ENCODE data around the gene STPG1. TPM values are rescaled to one million over a fixed set of nuclear protein-coding genes. Genes with fewer than 3 reads are reported as not detected.
"Not testable (repeated sequence)": the region's sequence is repeated elsewhere in the genome, so short reads cannot be mapped to it uniquely, and the experiment has no call there.

STPG1 gene, protein sequence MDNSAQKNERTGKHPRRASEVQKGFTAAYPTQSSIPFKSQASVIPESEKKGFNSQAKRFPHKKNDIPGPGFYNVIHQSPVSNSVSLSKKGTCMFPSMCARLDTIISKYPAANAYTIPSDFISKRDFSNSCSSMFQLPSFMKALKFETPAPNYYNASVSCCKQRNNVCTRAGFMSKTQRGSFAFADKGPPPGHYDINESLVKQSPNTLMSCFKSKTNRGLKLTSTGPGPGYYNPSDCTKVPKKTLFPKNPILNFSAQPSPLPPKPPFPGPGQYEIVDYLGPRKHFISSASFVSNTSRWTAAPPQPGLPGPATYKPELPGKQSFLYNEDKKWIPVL
- 3.5 and 3.8 TPM in 2 replicates for total RNA-seq (2012; rRNA removed)

DNA sequence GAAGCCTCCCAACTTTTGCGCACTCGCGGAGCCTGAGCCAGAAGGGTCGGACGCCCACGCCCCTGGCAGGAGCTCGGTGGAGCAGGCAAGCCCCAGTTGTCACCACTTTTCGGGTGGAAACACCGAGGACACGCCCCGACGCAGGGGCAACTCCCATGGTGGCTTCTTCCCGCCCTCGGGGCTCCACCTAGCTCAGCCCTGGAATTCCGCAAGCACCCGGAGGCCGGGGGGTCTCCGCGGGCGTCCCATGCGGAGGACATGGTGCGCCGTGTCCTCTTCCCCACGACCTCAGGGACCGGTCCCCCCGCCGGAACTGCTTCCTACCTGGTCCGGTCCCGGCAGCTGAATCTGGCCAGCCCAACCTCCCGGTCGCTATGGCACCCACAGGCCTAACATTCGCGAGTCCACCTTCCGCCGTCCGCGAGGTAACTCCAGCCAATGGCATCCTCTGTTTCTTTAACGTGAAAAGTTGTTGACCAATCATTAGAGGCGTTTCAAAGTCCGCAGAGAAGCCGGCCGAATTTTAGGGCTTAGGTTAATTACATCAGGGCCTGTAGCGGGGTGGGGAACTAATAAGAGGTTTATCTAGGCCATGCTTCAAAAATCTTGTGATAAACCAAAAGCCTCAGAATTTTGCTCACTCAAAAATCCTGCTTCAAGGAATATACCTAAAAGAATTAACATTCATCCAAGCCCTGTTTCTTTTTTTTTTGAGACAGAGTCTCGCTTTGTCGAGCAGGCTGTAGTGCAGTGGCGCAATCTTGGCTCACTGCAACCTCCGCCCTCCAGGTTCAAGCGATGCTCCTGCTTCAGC is at the start of gene STPG1:
STPG1 (minus strand) TSS at position 433 of the 814 bp plus-strand sequence. CDS start 12,394 bp downstream, outside the sequence.
- H3K36me3 ChIP-seq (ENCODE audit: insufficient read depth, low read length): no peaks in the 10 kb centered on the region
- peaks cover 63% of the 10 kb centered on the region for H3K4me1 ChIP-seq (ENCODE audit: control insufficient read depth, insufficient read depth, low read length)
- peak within 1 kb of the TSS; percentile 89 for H3K9ac ChIP-seq (ENCODE audit: low read depth, low read length)
- H3K9me3 ChIP-seq (replicated peaks; ENCODE audit: low read length): no peaks in the 10 kb centered on the region
- peak within 1 kb of the TSS; percentile 95 for H3K4me2 ChIP-seq (ENCODE audit: low read length)
- no peaks in the 10 kb centered on the region for H3K27me3 ChIP-seq (ENCODE audit: control insufficient read depth, insufficient read depth, low read length)
- peak within 1 kb of the TSS; percentile 81 for H3K4me3 ChIP-seq (ENCODE audit: low read length)

DNA sequence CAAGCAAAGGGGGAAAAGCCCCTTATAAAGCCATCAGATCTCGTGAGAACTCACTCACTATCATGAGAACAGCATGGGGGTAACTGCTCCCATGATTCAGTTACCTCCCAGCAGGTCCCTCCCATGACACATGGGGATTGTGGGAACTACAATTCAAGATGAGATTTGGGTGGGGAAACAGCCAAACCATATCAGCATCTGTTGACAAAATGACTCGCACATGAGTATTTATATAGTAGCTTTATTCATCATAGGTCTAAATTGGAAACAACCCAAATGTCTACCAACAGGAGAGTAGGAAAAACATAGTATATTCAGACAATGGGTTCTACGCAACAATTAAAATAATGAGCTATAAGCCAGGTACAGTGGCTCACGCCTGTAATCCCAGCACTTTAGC is 48.5 kb upstream of the STPG1 start:
- H3K36me3 ChIP-seq (ENCODE audit: insufficient read depth, low read length): peaks cover 33% of the 10 kb centered on the region
- not testable (repeated sequence) for H3K4me2 ChIP-seq (ENCODE audit: low read length); H3K4me3 ChIP-seq (ENCODE audit: low read length); H3K9ac ChIP-seq (ENCODE audit: low read depth, low read length); H3K9me3 ChIP-seq (replicated peaks; ENCODE audit: low read length); H3K4me1 ChIP-seq (ENCODE audit: control insufficient read depth, insufficient read depth, low read length); H3K27me3 ChIP-seq (ENCODE audit: control insufficient read depth, insufficient read depth, low read length)

DNA sequence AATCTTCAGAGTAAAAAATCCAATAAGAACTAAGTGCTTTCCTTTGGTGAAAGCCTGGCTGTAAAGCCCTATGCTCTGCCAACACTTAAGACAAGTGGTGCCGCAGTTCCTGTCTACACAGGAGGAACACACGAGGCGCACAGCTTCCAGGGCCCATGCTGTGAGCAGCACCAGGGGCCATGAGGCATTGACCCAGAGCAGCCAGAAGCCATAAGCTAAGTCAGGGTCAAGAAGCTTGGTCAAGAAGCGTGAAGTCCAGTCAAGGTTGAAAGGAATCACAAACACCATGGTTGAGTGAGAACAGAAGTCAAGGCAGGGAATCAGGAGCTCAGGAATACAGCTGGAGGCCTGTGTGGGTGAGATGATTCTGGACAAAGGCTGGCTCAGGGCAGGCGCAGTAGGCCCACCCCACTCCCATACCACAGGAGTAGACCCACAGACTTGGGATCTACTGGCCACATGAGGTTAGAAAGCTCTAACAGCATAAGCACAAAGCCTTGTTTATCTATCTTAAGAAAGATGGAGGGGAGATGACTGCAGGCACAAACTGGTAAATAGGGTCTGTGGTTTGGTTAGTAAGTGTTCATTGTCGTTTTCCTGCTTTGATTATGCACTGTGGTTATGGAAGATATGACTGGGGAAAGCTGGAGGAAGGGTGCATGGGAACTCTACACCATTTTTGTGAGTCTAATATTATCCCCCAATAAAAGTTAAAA is 46.1 kb upstream of the STPG1 start:
- peaks cover 35% of the 10 kb centered on the region for H3K36me3 ChIP-seq (ENCODE audit: insufficient read depth, low read length)
- H3K27me3 ChIP-seq (ENCODE audit: control insufficient read depth, insufficient read depth, low read length): no peaks in the 10 kb centered on the region
- H3K4me3 ChIP-seq (ENCODE audit: low read length): no peak overlapping the region
- H3K4me1 ChIP-seq (ENCODE audit: control insufficient read depth, insufficient read depth, low read length): peaks cover 5% of the 10 kb centered on the region
- H3K4me2 ChIP-seq (ENCODE audit: low read length): no peak overlapping the region
- no peaks in the 10 kb centered on the region for H3K9me3 ChIP-seq (replicated peaks; ENCODE audit: low read length)
- H3K9ac ChIP-seq (ENCODE audit: low read depth, low read length): no peak overlapping the region

DNA sequence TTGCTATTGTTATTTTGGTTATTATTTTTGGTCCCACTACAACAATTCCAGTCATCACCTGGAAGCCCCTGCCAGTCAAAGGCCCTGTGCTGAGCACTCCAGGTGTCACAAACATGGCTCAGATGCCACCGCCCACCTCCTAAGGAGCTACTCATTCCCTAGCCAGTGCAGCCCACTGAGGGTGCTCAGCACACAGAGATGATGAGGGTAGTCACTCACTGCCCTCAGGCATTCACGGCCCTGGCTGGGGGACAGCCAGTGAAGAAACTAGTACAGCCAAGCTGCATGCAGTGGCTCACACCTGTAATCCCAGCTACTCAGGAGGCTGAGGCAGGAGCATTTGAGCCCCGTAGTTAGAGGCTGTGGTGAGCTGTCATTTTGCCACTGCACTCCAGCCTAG is 44.3 kb upstream of the STPG1 start:
- H3K36me3 ChIP-seq (ENCODE audit: insufficient read depth, low read length): peaks cover 28% of the 10 kb centered on the region
- H3K4me3 ChIP-seq (ENCODE audit: low read length): no peak overlapping the region
- no peak overlapping the region for H3K9ac ChIP-seq (ENCODE audit: low read depth, low read length)
- H3K9me3 ChIP-seq (replicated peaks; ENCODE audit: low read length): no peaks in the 10 kb centered on the region
- H3K27me3 ChIP-seq (ENCODE audit: control insufficient read depth, insufficient read depth, low read length): no peaks in the 10 kb centered on the region
- H3K4me1 ChIP-seq (ENCODE audit: control insufficient read depth, insufficient read depth, low read length): peaks cover 5% of the 10 kb centered on the region
- no peak overlapping the region for H3K4me2 ChIP-seq (ENCODE audit: low read length)

DNA sequence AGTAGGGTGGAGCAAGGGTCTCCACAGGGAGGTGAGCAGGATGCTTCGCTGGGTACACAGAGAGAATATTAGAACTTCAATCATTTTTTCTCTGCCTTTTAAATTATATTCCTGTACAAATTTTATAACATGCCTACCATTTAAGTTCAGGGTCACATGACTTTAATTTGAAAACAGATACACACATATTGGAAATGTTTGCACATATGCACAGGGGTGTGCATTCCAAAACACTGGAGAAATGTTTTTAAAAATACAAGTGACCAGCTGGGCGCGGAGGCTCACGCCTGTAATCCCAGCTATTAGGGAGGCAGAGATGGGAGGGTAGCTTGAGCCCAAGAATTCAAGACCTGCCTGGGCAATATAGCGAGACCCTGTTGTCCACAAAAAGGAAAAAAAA is 41.7 kb upstream of the STPG1 start:
- Histone ChIP-seq H3K9me3 (replicated peaks; ENCODE audit: low read length) (no peaks in the 10 kb centered on the region), H3K36me3 (ENCODE audit: insufficient read depth, low read length) (peaks cover 34% of the 10 kb centered on the region), H3K9ac (ENCODE audit: low read depth, low read length) (no peak overlapping the region), H3K4me1 (ENCODE audit: control insufficient read depth, insufficient read depth, low read length) (no peaks in the 10 kb centered on the region), H3K4me3 (ENCODE audit: low read length) (no peak overlapping the region), H3K27me3 (ENCODE audit: control insufficient read depth, insufficient read depth, low read length) (no peaks in the 10 kb centered on the region), H3K4me2 (ENCODE audit: low read length) (no peak overlapping the region)

DNA sequence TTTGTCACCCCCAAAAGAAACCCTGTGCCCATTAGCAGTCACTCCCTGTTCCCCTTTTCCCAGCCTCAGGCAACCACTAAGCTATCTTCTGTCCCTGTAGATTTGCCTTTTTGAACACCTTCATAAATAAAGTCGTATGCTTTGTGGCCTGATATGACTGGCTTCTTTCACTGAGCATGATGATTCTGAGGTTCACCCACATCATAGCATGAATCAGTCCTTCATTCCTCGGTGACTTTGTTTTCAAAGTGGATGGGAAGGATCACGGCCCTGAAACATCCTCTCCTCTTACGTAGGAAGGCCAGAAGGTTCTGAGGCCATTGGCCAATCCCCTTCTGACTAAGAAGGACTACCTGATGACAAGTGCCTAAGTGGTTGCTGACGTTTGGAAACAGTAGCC is 41.1 kb upstream of the STPG1 start:
- peaks cover 31% of the 10 kb centered on the region for H3K36me3 ChIP-seq (ENCODE audit: insufficient read depth, low read length)
- H3K9me3 ChIP-seq (replicated peaks; ENCODE audit: low read length): no peaks in the 10 kb centered on the region
- H3K9ac ChIP-seq (ENCODE audit: low read depth, low read length): no peak overlapping the region
- H3K4me1 ChIP-seq (ENCODE audit: control insufficient read depth, insufficient read depth, low read length): no peaks in the 10 kb centered on the region
- H3K27me3 ChIP-seq (ENCODE audit: control insufficient read depth, insufficient read depth, low read length): no peaks in the 10 kb centered on the region
- no peak overlapping the region for H3K4me3 ChIP-seq (ENCODE audit: low read length)
- no peak overlapping the region for H3K4me2 ChIP-seq (ENCODE audit: low read length)

DNA sequence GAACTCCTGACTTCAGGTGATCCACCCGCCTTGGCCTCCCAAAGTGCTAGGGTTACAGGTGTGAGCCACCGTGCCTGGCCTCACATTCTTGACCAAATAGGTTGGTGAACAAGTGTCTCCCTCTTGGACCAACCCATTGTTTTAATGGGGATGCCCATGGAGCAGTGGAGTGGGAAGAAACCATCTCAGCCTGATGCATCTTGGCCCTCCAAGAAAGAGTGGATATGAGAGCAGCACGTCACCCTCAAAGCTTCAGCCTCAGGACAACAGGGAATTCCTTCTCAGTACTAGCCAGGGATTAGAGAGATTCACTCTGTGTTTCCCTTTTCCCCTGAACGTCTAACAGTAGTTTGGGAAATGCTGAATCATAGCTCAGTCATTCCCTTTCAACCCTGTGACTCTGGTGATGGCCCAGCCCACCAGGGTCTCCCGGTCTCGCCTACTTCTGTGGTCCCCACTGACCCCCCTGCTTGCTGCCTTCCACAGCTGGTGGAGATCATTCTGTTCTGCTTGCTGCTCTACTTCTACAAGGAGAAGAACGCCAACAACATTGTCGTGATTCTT is 39.4 kb upstream of the STPG1 start:
- no peaks in the 10 kb centered on the region for H3K27me3 ChIP-seq (ENCODE audit: control insufficient read depth, insufficient read depth, low read length)
- no peak overlapping the region for H3K4me3 ChIP-seq (ENCODE audit: low read length)
- H3K36me3 ChIP-seq (ENCODE audit: insufficient read depth, low read length): peaks cover 26% of the 10 kb centered on the region

DNA sequence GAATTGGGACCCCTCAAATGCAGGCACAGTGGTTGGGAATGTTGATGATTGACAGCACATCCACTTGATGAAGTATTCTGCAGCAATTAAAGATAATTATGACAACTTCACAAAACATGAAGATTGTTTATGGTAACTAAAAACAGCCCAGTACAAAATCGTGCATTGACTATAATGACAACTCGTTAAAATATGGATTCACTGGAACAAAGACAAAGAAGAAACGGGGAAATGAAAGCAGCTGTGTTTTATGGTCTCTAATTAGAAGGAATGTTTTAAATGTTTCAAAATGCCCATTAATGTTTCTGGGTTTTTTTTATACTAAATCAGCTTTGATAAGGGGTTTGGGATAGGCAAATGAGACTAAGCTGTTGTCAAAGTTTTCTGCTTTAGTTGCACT is 38.2 kb upstream of the STPG1 start:
- no peak overlapping the region for H3K9ac ChIP-seq (ENCODE audit: low read depth, low read length)
- H3K27me3 ChIP-seq (ENCODE audit: control insufficient read depth, insufficient read depth, low read length): no peaks in the 10 kb centered on the region
- H3K9me3 ChIP-seq (replicated peaks; ENCODE audit: low read length): no peaks in the 10 kb centered on the region
- peaks cover 24% of the 10 kb centered on the region for H3K36me3 ChIP-seq (ENCODE audit: insufficient read depth, low read length)
- H3K4me3 ChIP-seq (ENCODE audit: low read length): no peak overlapping the region
- no peak overlapping the region for H3K4me2 ChIP-seq (ENCODE audit: low read length)
- H3K4me1 ChIP-seq (ENCODE audit: control insufficient read depth, insufficient read depth, low read length): no peaks in the 10 kb centered on the region

More for the DNA sequence above, 39.4 kb upstream of the STPG1 start:
- Histone ChIP-seq H3K4me2 (ENCODE audit: low read length) (no peak overlapping the region), H3K9ac (ENCODE audit: low read depth, low read length) (no peak overlapping the region), H3K4me1 (ENCODE audit: control insufficient read depth, insufficient read depth, low read length) (no peaks in the 10 kb centered on the region), H3K9me3 (replicated peaks; ENCODE audit: low read length) (no peaks in the 10 kb centered on the region)

DNA sequence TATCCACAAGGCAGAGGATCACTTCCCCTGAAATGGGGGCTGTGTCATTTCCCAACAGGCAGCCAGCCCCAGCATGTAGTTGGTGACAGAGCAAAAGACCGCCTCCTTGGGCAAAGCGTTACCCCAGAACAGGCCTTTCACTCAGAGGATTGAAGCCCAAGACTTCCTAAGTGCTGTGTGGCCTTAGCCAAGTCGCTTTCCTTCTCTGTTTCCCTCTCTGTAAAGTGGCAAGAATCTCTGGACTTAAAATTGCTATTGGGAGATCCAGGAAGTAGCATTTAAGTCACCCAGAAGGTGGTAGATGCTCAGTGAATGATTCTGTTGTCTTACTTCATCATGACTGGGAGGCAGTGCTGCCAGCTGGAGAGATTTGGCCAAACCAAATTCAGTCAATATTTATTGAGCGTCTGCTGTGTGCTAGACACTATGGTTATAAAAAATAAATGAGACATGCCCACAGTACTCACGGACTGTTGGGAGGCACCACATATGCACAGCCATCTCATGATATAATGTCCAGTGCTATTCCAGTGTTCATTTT is 37.3 kb upstream of the STPG1 start:
- no peak overlapping the region for H3K9ac ChIP-seq (ENCODE audit: low read depth, low read length)
- no peak overlapping the region for H3K4me2 ChIP-seq (ENCODE audit: low read length)
- H3K9me3 ChIP-seq (replicated peaks; ENCODE audit: low read length): no peaks in the 10 kb centered on the region
- H3K4me1 ChIP-seq (ENCODE audit: control insufficient read depth, insufficient read depth, low read length): no peaks in the 10 kb centered on the region
- no peaks in the 10 kb centered on the region for H3K27me3 ChIP-seq (ENCODE audit: control insufficient read depth, insufficient read depth, low read length)
- H3K36me3 ChIP-seq (ENCODE audit: insufficient read depth, low read length): peaks cover 21% of the 10 kb centered on the region
- no peak overlapping the region for H3K4me3 ChIP-seq (ENCODE audit: low read length)

DNA sequence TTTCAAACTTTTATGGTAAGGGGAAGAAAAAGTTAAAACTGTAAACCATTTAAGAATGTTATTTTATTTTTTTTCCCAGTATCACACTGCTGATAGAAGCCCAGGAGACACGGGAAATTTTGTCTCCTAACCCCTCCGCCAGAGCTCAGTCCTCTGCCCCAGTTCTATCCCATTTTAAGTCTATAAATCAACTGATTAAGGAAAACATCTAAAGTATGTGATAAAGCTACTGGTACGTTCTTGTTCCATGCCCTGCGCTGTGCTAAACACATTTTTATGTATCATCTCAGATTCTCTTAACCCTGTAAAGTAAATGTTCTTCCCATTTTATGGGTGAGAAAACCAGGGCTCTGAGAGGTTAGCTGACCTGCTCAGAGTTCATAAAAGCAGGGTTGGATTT is 36.7 kb upstream of the STPG1 start:
- H3K9me3 ChIP-seq (replicated peaks; ENCODE audit: low read length): no peaks in the 10 kb centered on the region
- no peak overlapping the region for H3K9ac ChIP-seq (ENCODE audit: low read depth, low read length)
- no peak overlapping the region for H3K4me2 ChIP-seq (ENCODE audit: low read length)
- no peak overlapping the region for H3K4me3 ChIP-seq (ENCODE audit: low read length)
- H3K36me3 ChIP-seq (ENCODE audit: insufficient read depth, low read length): peaks cover 20% of the 10 kb centered on the region
- H3K27me3 ChIP-seq (ENCODE audit: control insufficient read depth, insufficient read depth, low read length): no peaks in the 10 kb centered on the region
- H3K4me1 ChIP-seq (ENCODE audit: control insufficient read depth, insufficient read depth, low read length): no peaks in the 10 kb centered on the region

DNA sequence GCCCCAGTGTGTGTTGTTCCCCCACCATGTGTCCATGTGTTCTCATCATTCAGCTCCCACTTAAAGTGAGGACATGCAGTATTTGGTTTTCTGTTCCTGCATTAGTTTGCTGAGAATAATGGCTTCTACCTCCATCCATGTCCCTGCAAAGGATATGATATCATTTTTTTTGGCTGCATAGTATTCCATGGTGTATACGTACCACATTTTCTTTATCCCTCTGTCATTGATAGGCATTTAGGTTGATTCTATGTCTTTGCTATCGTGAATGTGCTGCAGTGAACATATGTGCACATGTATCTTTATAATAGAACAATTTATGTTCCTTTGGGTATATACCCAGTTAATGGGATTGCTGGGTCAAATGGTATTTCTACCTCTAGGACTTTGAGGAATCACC is 32.9 kb upstream of the STPG1 start:
- H3K4me3 ChIP-seq (ENCODE audit: low read length); H3K4me2 ChIP-seq (ENCODE audit: low read length); H3K4me1 ChIP-seq (ENCODE audit: control insufficient read depth, insufficient read depth, low read length); H3K27me3 ChIP-seq (ENCODE audit: control insufficient read depth, insufficient read depth, low read length); H3K9me3 ChIP-seq (replicated peaks; ENCODE audit: low read length); H3K9ac ChIP-seq (ENCODE audit: low read depth, low read length): not testable (repeated sequence)
- peaks cover 19% of the 10 kb centered on the region for H3K36me3 ChIP-seq (ENCODE audit: insufficient read depth, low read length)
